ENCODE results near the gene XG.

The XG gene

GRCh38 chrX:2824886-2825285 lies 73.0 kb downstream of the XG start:
- TF ChIP-seq CTCF (IDR thresholded peaks at IDR 0.05; ENCODE audit: extremely low read depth, insufficient read depth, missing control alignments) = no peak
- in situ Hi-C loops (cut with MboI; ENCODE audit: low pct_unique_long_range_greater_than_20kb, low sequenced_read_pairs, unreplicated experiment) = loop anchor here (25.0 kb wide), 1 partner anchor 1163 kb away; no protein-coding TSS in a partner anchor
- DNase-seq (ENCODE audit: low spot score) = no peak

DNA sequence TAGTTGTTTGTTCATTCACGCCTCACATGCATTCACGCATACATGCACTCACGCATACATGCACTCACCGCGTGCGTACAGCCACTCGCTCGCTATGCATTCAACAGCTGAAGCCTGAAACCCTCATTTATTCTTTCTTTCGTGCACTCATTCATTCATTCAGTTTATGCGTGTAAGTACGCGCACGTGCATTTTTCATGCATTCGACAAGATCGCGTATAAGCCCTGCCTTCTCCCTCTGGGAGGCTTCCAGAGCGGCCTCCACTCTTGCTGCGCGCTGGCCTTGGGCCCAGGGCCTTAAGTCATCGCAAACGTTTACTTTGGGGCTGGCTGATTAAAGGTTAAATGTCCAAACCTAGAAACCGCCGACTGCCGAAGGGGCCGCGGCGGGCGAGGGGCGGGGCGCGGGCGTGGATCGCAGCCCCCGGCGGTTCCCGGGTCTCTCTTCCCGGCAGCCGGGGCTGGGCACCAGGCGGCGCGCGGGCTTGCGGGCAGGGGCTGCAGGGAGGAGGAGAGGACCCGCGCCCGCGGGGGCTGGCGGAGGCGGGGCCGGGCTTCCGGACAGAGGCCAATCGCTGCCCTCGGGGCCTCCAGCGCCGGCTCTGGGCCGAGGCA lies 76.6 kb downstream of the XG start, which contains the start of gene GYG2:
GYG2 (plus strand) TSS at position 587 of the 615 bp plus-strand sequence. CDS start 1,259 bp downstream, outside the sequence.
- no peak for TF ChIP-seq CTCF (IDR thresholded peaks at IDR 0.05; ENCODE audit: extremely low read depth, insufficient read depth, missing control alignments)
- in situ Hi-C loops (cut with MboI; ENCODE audit: low pct_unique_long_range_greater_than_20kb, low sequenced_read_pairs, unreplicated experiment) = no loop called here
- no peak for DNase-seq (ENCODE audit: low spot score)

DNA sequence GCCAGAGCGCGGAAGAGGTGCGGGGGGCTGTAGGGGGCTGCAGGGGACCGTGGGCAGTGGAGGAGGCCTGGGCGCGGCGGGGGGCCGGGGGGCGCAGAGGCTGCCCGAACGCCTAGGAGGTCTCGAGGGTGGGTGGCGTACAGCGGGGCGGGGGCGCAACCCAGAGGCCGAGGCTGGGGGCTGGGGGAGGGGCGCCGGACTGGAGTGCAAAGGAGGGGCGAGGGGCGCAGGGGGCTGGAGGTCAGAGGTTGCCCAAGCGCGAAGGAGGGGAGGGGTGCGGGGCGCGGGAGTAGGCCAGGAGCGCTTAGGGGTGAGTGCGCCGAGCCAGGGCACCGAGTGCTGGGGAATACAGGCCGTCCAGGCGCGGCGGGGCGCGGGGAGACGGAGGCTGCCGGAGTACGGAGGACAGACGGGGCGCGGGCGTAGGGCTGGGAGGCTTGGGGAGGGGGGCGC lies 77.1 kb downstream of the XG start:
- in situ Hi-C loops (cut with MboI; ENCODE audit: low pct_unique_long_range_greater_than_20kb, low sequenced_read_pairs, unreplicated experiment) = no loop called here
- TF ChIP-seq CTCF (IDR thresholded peaks at IDR 0.05; ENCODE audit: extremely low read depth, insufficient read depth, missing control alignments) = no peak

GRCh38 chrX:2829469-2830246 lies 77.8 kb downstream of the XG start:
- in situ Hi-C loops (cut with MboI; ENCODE audit: low pct_unique_long_range_greater_than_20kb, low sequenced_read_pairs, unreplicated experiment) = no loop called here
- TF ChIP-seq CTCF (IDR thresholded peaks at IDR 0.05; ENCODE audit: extremely low read depth, insufficient read depth, missing control alignments) = no peak
- DNase-seq (ENCODE audit: low spot score) = no peak

More for the DNA sequence above, 77.1 kb downstream of the XG start:
- no peak for DNase-seq (ENCODE audit: low spot score)

GRCh38 chrX:2831471-2832228 lies 79.8 kb downstream of the XG start:
- DNase-seq (ENCODE audit: low spot score) = no peak
- in situ Hi-C loops (cut with MboI; ENCODE audit: low pct_unique_long_range_greater_than_20kb, low sequenced_read_pairs, unreplicated experiment) = no loop called here
- no peak for TF ChIP-seq CTCF (IDR thresholded peaks at IDR 0.05; ENCODE audit: extremely low read depth, insufficient read depth, missing control alignments)

- in situ Hi-C loops (cut with MboI; ENCODE audit: low pct_unique_long_range_greater_than_20kb, low sequenced_read_pairs, unreplicated experiment) = no loop called here
- no peak for DNase-seq (ENCODE audit: low spot score)
- TF ChIP-seq CTCF (IDR thresholded peaks at IDR 0.05; ENCODE audit: extremely low read depth, insufficient read depth, missing control alignments) = no peak
Measured at GRCh38 chrX:2837961-2838360, 86.1 kb downstream of the XG start.

Data from GM13977 (cell line).